GM13976 (cell line): ENCODE data around the gene SLC39A12.

ENCODE experiments used
- DNase-seq: peaks from one replicate; pipeline ENCODE4 v3.0.0; 2012; ENCODE audit warnings: low spot score
- CTCF ChIP-seq: IDR thresholded peaks from 2 replicates; pipeline ENCODE4 v1.5.1; 2012; ENCODE audit warnings: borderline replicate concordance, mild to moderate bottlenecking; ENCODE audit not compliant: insufficient read depth; ENCODE audit errors: extremely low read depth, missing control alignments, control extremely low read depth
- in situ Hi-C: fragments of 300-500 bp; cut with MboI; formaldehyde crosslinking; loops from one replicate; pipeline ENCODE4 v1.12.0; 2022; ENCODE audit warnings: low sequenced_read_pairs, mixed read lengths, inconsistent platforms; ENCODE audit not compliant: unreplicated experiment

SLC39A12 gene

GRCh38 chr10:17912754-17913153 lies 39.0 kb upstream of the SLC39A12 start:
- no peak for TF ChIP-seq CTCF
- no peak for DNase-seq
- in situ Hi-C loops: no loop called here

GRCh38 chr10:17913604-17914003 lies 38.1 kb upstream of the SLC39A12 start:
- no peak for DNase-seq
- TF ChIP-seq CTCF: no peak
- in situ Hi-C loops: no loop called here

GRCh38 chr10:17914169-17915045 lies 37.3 kb upstream of the SLC39A12 start:
- in situ Hi-C loops: no loop called here
- no peak for TF ChIP-seq CTCF
- DNase-seq: no peak

GRCh38 chr10:17915181-17915580 lies 36.5 kb upstream of the SLC39A12 start:
- TF ChIP-seq CTCF: no peak
- no peak for DNase-seq
- in situ Hi-C loops: no loop called here

GRCh38 chr10:17918187-17918903 lies 33.4 kb upstream of the SLC39A12 start:
- in situ Hi-C loops: no loop called here
- TF ChIP-seq CTCF: no peak
- no peak for DNase-seq

- DNase-seq: no peak
- in situ Hi-C loops: no loop called here
- no peak for TF ChIP-seq CTCF
Measured at GRCh38 chr10:17921378-17921777, 30.3 kb upstream of the SLC39A12 start.
